Measurements from ENCODE around the gene SP4.
A peak's percentile ranks its signal among the peaks of the same experiment; 100 is the strongest.

Gene SP4

GRCh38 chr7:21448974-21449373, 21.1 kb downstream of the SP4 start:
- no peak for DNase-seq

GRCh38 chr7:21450076-21450475, 22.2 kb downstream of the SP4 start:
- no peak for DNase-seq

GRCh38 chr7:21450941-21451340, 23.1 kb downstream of the SP4 start:
- no peak for DNase-seq

GRCh38 chr7:21454182-21454581, 26.3 kb downstream of the SP4 start:
- peak; percentile 4 for DNase-seq

- DNase-seq, result no peak
These were observed 27.0 kb downstream of the SP4 start for GRCh38 chr7:21454906-21455305.

GRCh38 chr7:21461282-21461681, 33.4 kb downstream of the SP4 start:
- DNase-seq, result no peak

GRCh38 chr7:21462081-21462480, 34.2 kb downstream of the SP4 start:
- DNase-seq, result no peak

- DNase-seq, result no peak
These were observed 35.6 kb downstream of the SP4 start for GRCh38 chr7:21463524-21463923.

GRCh38 chr7:21468969-21469368, 41.1 kb downstream of the SP4 start:
- DNase-seq, result no peak

GRCh38 chr7:21469894-21470293, 42.0 kb downstream of the SP4 start:
- no peak for DNase-seq

- DNase-seq, result no peak
These were observed 44.1 kb downstream of the SP4 start for GRCh38 chr7:21472029-21472428.

- DNase-seq, result no peak
These were observed 48.5 kb downstream of the SP4 start for GRCh38 chr7:21476429-21476828.

- DNase-seq, result no peak
These were observed 53.0 kb downstream of the SP4 start for GRCh38 chr7:21480693-21481403.

GRCh38 chr7:21486511-21486910, 58.6 kb downstream of the SP4 start:
- no peak for DNase-seq

- DNase-seq, result no peak
These were observed 67.8 kb downstream of the SP4 start for GRCh38 chr7:21495731-21496130.

GRCh38 chr7:21497072-21497471, 69.2 kb downstream of the SP4 start:
- no peak for DNase-seq

GRCh38 chr7:21500117-21500832, 72.4 kb downstream of the SP4 start:
- no peak for DNase-seq

- DNase-seq, result no peak
These were observed 76.1 kb downstream of the SP4 start for GRCh38 chr7:21504021-21504420.

GRCh38 chr7:21507627-21508343, 79.9 kb downstream of the SP4 start:
- DNase-seq, result peak; percentile 52

GRCh38 chr7:21508538-21508937, 80.7 kb downstream of the SP4 start:
- no peak for DNase-seq

- no peak for DNase-seq
These were observed 86.2 kb downstream of the SP4 start for GRCh38 chr7:21514062-21514461.

GRCh38 chr7:21524680-21525079, 96.8 kb downstream of the SP4 start:
- DNase-seq, result no peak

GRCh38 chr7:21526007-21526406, 98.1 kb downstream of the SP4 start:
- peak; percentile 3 for DNase-seq

- DNase-seq, result no peak
These were observed 98.6 kb downstream of the SP4 start for GRCh38 chr7:21526448-21526847.
